ENCODE results near the gene MICAL2.

GRCh38 chr11:12152321-12152720 is 41.9 kb downstream of the MICAL2 start:
- TF ChIP-seq CTCF (IDR thresholded peaks at IDR 0.05) (no peak), POLR2A (IDR thresholded peaks at IDR 0.05) (no peak)
